ENCODE measurements around the gene IL34. TPM values are rescaled to one million over a fixed set of nuclear protein-coding genes. Genes with fewer than 3 reads are reported as not detected.
A peak's percentile ranks its signal among the peaks of the same experiment; 100 is the strongest.

The IL34 gene
- total RNA-seq, 1 donor from 2014 or later, result 0.47 TPM

- TF ChIP-seq CTCF (conservative IDR thresholded peaks at IDR 0.05), result no peak
- DNase-seq (ENCODE audit: low read depth, low spot score), result no peak
- peaks cover 28% of the 10 kb centered on the region for H3K4me1 Mint-ChIP-seq
- H3K27ac Mint-ChIP-seq (ENCODE audit: unreplicated experiment), result peak overlapping the region; percentile 89
- H3K36me3 Mint-ChIP-seq (ENCODE audit: low read depth), result no peaks in the 10 kb centered on the region
- no peaks in the 10 kb centered on the region for H3K9me3 Mint-ChIP-seq
- no peaks in the 10 kb centered on the region for H3K27me3 Mint-ChIP-seq (ENCODE audit: low read depth)
- H3K4me3 Mint-ChIP-seq, result no peak overlapping the region
Measured at GRCh38 chr16:70708366-70709246, 62.2 kb downstream of the IL34 start.

- Mint-ChIP-seq H3K9me3 (no peaks in the 10 kb centered on the region), H3K27ac (ENCODE audit: unreplicated experiment) (no peak overlapping the region), H3K4me1 (peaks cover 28% of the 10 kb centered on the region), H3K36me3 (ENCODE audit: low read depth) (no peaks in the 10 kb centered on the region), H3K27me3 (ENCODE audit: low read depth) (no peaks in the 10 kb centered on the region), H3K4me3 (no peak overlapping the region)
- DNase-seq (ENCODE audit: low read depth, low spot score), result no peak
- no peak for TF ChIP-seq CTCF (conservative IDR thresholded peaks at IDR 0.05)
Measured at GRCh38 chr16:70709457-70709856, 63.1 kb downstream of the IL34 start.

GRCh38 chr16:70709942-70710341, 63.6 kb downstream of the IL34 start:
- H3K9me3 Mint-ChIP-seq, result no peaks in the 10 kb centered on the region
- TF ChIP-seq CTCF (conservative IDR thresholded peaks at IDR 0.05), result no peak
- no peak for DNase-seq (ENCODE audit: low read depth, low spot score)
- H3K36me3 Mint-ChIP-seq (ENCODE audit: low read depth), result no peaks in the 10 kb centered on the region
- peaks cover 28% of the 10 kb centered on the region for H3K4me1 Mint-ChIP-seq
- H3K27ac Mint-ChIP-seq (ENCODE audit: unreplicated experiment), result no peak overlapping the region
- no peak overlapping the region for H3K4me3 Mint-ChIP-seq
- H3K27me3 Mint-ChIP-seq (ENCODE audit: low read depth), result no peaks in the 10 kb centered on the region

Other genes starting within 250 kb of the IL34 start
- gene ST3GAL2, start 207.5 kb upstream of the IL34 start, total RNA-seq, result 37.5 and 41.8 TPM in 2 replicates
- 14.8 and 15.2 TPM in 2 replicates for gene FCSK, start 192.0 kb upstream of the IL34 start, total RNA-seq
- 81.2 and 82.7 TPM in 2 replicates for gene COG4, start 123.0 kb upstream of the IL34 start, total RNA-seq
- gene SF3B3, start 122.7 kb upstream of the IL34 start, total RNA-seq, result 622 and 631 TPM in 2 replicates
- gene MTSS2, start 39.5 kb downstream of the IL34 start, total RNA-seq, result 93.3 and 95.0 TPM in 2 replicates
- gene VAC14, start 154.6 kb downstream of the IL34 start, total RNA-seq, result 45.4 and 46.7 TPM in 2 replicates

All from neural crest cell (in vitro differentiated cells).